GM08714 (cell line): ENCODE data around the gene PARP9.
"Not testable (repeated sequence)": the region's sequence is repeated elsewhere in the genome, so short reads cannot be mapped to it uniquely, and the experiment has no call there.

Experiments
- H3K4me3 ChIP-seq: fragments of 200-500 bp; sonication (Bioruptor generic); 2 replicates; pipeline ENCODE4 v1.5.1; 2014; ENCODE audit warnings: mild to moderate bottlenecking, low read length, inconsistent platforms
- ZNF274 ChIP-seq: IDR thresholded peaks from 2 replicates; pipeline ENCODE4 v1.6.1; 2012; ENCODE audit warnings: mild to moderate bottlenecking, low read depth, low read length

PARP9 gene

GRCh38 chr3:122516846-122517360 is 47.2 kb downstream of the PARP9 start:
- no peak for TF ChIP-seq ZNF274
- no peak overlapping the region for H3K4me3 ChIP-seq

GRCh38 chr3:122515870-122516269 is 48.2 kb downstream of the PARP9 start:
- no peak for TF ChIP-seq ZNF274
- no peak overlapping the region for H3K4me3 ChIP-seq

- peak overlapping the region; percentile 89; the same call in 1 of the 2 replicates for H3K4me3 ChIP-seq
- no peak for TF ChIP-seq ZNF274
These were observed 49.1 kb downstream of the PARP9 start for GRCh38 chr3:122515020-122515468.

GRCh38 chr3:122514123-122515019 is 49.7 kb downstream of the PARP9 start, which contains the start of gene KPNA1:
KPNA1 (minus strand) TSS chr3:122514939; CDS start chr3:122496565, 18,374 bp downstream.
- H3K4me3 ChIP-seq = peak within 1 kb of the TSS; percentile 89

GRCh38 chr3:122513386-122514122 is 50.5 kb downstream of the PARP9 start:
- peak overlapping the region; percentile 89 for H3K4me3 ChIP-seq
- TF ChIP-seq ZNF274 = no peak

More at GRCh38 chr3:122514123-122515019, 49.7 kb downstream of the PARP9 start, which contains the start of gene KPNA1:
- no peak for TF ChIP-seq ZNF274

- H3K4me3 ChIP-seq = no peak overlapping the region
- no peak for TF ChIP-seq ZNF274
These were observed 51.8 kb downstream of the PARP9 start for GRCh38 chr3:122512284-122512683.

- no peak overlapping the region for H3K4me3 ChIP-seq
- TF ChIP-seq ZNF274 = no peak
These were observed 53.1 kb downstream of the PARP9 start for GRCh38 chr3:122510878-122511535.

- not testable (repeated sequence) for H3K4me3 ChIP-seq
These were observed 55.2 kb downstream of the PARP9 start for GRCh38 chr3:122508944-122509343.

- no peak for TF ChIP-seq ZNF274
- H3K4me3 ChIP-seq = no peak overlapping the region
These were observed 55.8 kb downstream of the PARP9 start for GRCh38 chr3:122508135-122508914.

GRCh38 chr3:122506450-122506849 is 57.6 kb downstream of the PARP9 start:
- H3K4me3 ChIP-seq = no peak overlapping the region
- TF ChIP-seq ZNF274 = no peak

GRCh38 chr3:122505676-122506075 is 58.4 kb downstream of the PARP9 start:
- TF ChIP-seq ZNF274 = no peak
- no peak overlapping the region for H3K4me3 ChIP-seq

GRCh38 chr3:122502941-122503340 is 61.2 kb downstream of the PARP9 start:
- TF ChIP-seq ZNF274 = no peak

GRCh38 chr3:122502139-122502538 is 62.0 kb downstream of the PARP9 start:
- no peak for TF ChIP-seq ZNF274
- no peak overlapping the region for H3K4me3 ChIP-seq

More at GRCh38 chr3:122502941-122503340, 61.2 kb downstream of the PARP9 start:
- no peak overlapping the region for H3K4me3 ChIP-seq

- H3K4me3 ChIP-seq = not testable (repeated sequence)
These were observed 63.1 kb downstream of the PARP9 start for GRCh38 chr3:122500964-122501363.
